ENCODE data around the gene SHMT1. TPM values are rescaled to one million over a fixed set of nuclear protein-coding genes. Genes with fewer than 3 reads are reported as not detected.
"Not testable (repeated sequence)": the region's sequence is repeated elsewhere in the genome, so short reads cannot be mapped to it uniquely, and the experiment has no call there.

SHMT1 gene
- 28.0 TPM for total RNA-seq

- intact Hi-C loops (cut with DNase I) = no loop called here
- peak; percentile 100 for ATAC-seq
These were observed at the start of gene SHMT1 for GRCh38 chr17:18363101-18364049. Gene SHMT1, minus strand, starts transcription at chr17:18363550. Its CDS starts 7,569 bp downstream, at chr17:18355981.

GRCh38 chr17:18412001-18412538 is 48.7 kb upstream of the SHMT1 start:
- intact Hi-C loops (cut with DNase I); DNase-seq (ENCODE audit: low spot score): not testable (repeated sequence)
- peak; percentile 94 for ATAC-seq

More at GRCh38 chr17:18363101-18364049, at the start of gene SHMT1:
- DNase-seq (ENCODE audit: low spot score) = peak; percentile 95

- DNase-seq (ENCODE audit: low spot score); intact Hi-C loops (cut with DNase I): not testable (repeated sequence)
- ATAC-seq = peak; percentile 92
These were observed 48.1 kb upstream of the SHMT1 start for GRCh38 chr17:18411377-18411864.

GRCh38 chr17:18410736-18411135 is 47.4 kb upstream of the SHMT1 start:
- intact Hi-C loops (cut with DNase I); DNase-seq (ENCODE audit: low spot score): not testable (repeated sequence)
- peak; percentile 48 for ATAC-seq

GRCh38 chr17:18409321-18409720 is 46.0 kb upstream of the SHMT1 start:
- intact Hi-C loops (cut with DNase I); ATAC-seq; DNase-seq (ENCODE audit: low spot score): not testable (repeated sequence)

GRCh38 chr17:18408906-18409305 is 45.6 kb upstream of the SHMT1 start:
- DNase-seq (ENCODE audit: low spot score); intact Hi-C loops (cut with DNase I); ATAC-seq: not testable (repeated sequence)

- ATAC-seq; intact Hi-C loops (cut with DNase I); DNase-seq (ENCODE audit: low spot score): not testable (repeated sequence)
These were observed 40.3 kb upstream of the SHMT1 start for GRCh38 chr17:18403604-18404003.

GRCh38 chr17:18403166-18403565 is 39.8 kb upstream of the SHMT1 start:
- intact Hi-C loops (cut with DNase I); DNase-seq (ENCODE audit: low spot score); ATAC-seq: not testable (repeated sequence)

- intact Hi-C loops (cut with DNase I); ATAC-seq; DNase-seq (ENCODE audit: low spot score): not testable (repeated sequence)
These were observed 38.7 kb upstream of the SHMT1 start for GRCh38 chr17:18401872-18402590.

- intact Hi-C loops (cut with DNase I); DNase-seq (ENCODE audit: low spot score): not testable (repeated sequence)
- ATAC-seq = peak; percentile 65
These were observed 25.4 kb upstream of the SHMT1 start for GRCh38 chr17:18388728-18389127.

- ATAC-seq; DNase-seq (ENCODE audit: low spot score); intact Hi-C loops (cut with DNase I): not testable (repeated sequence)
These were observed 24.9 kb upstream of the SHMT1 start for GRCh38 chr17:18388266-18388665.

- DNase-seq (ENCODE audit: low spot score); ATAC-seq; intact Hi-C loops (cut with DNase I): not testable (repeated sequence)
These were observed 24.2 kb upstream of the SHMT1 start for GRCh38 chr17:18387583-18387982.

GRCh38 chr17:18384271-18384670 is 20.9 kb upstream of the SHMT1 start:
- ATAC-seq; intact Hi-C loops (cut with DNase I); DNase-seq (ENCODE audit: low spot score): not testable (repeated sequence)

- DNase-seq (ENCODE audit: low spot score); intact Hi-C loops (cut with DNase I): not testable (repeated sequence)
These were observed 19.7 kb upstream of the SHMT1 start for GRCh38 chr17:18383079-18383481.

GRCh38 chr17:18382441-18383078 is 19.2 kb upstream of the SHMT1 start:
- ATAC-seq (no peak), DNase-seq (ENCODE audit: low spot score) (peak; percentile 53)
- intact Hi-C loops (cut with DNase I) = no loop called here

More at GRCh38 chr17:18383079-18383481, 19.7 kb upstream of the SHMT1 start:
- ATAC-seq = peak; percentile 40

- DNase-seq (ENCODE audit: low spot score) (peak; percentile 12), ATAC-seq (no peak)
- intact Hi-C loops (cut with DNase I) = no loop called here
These were observed 18.5 kb upstream of the SHMT1 start for GRCh38 chr17:18381953-18382245.

- ATAC-seq = no peak
- DNase-seq (ENCODE audit: low spot score) = peak; percentile 40
- intact Hi-C loops (cut with DNase I) = no loop called here
These were observed 18.0 kb upstream of the SHMT1 start for GRCh38 chr17:18381158-18381952.

Measured in sciatic nerve (tissue), 2 donors.